CD4-positive, alpha-beta memory T cell (primary cell): ENCODE measurements around the gene FPGS. TPM values are rescaled to one million over a fixed set of nuclear protein-coding genes. Genes with fewer than 3 reads are reported as not detected.
A peak's percentile ranks its signal among the peaks of the same experiment; 100 is the strongest.

Source experiments
- CTCF ChIA-PET: fragments of 350-600 bp; sonication (Branson Sonifier 250); formaldehyde crosslinking; loops from one replicate; lab custom pipeline; 2021; ENCODE audit warnings: inconsistent platforms; ENCODE audit not compliant: partially characterized antibody; lab: Charles Lee
- POLR2A ChIA-PET: fragments of 350-600 bp; sonication (Branson Sonifier 250); formaldehyde crosslinking; loops from one replicate; lab custom pipeline; 2021; ENCODE audit not compliant: partially characterized antibody; lab: Charles Lee
- DNase-seq, 5 donors: peaks; one replicate each; pipeline versions ENCODE4 v3.0.0 to v3.0.0-alpha.2; 2020 to 2022; ENCODE audit warnings: mixed read lengths in 1 of 5
- H3K27ac ChIP-seq: one replicate; pipeline ENCODE4 v1.7.0; 2013; ENCODE audit warnings: low read depth, low read length
- H3K27me3 ChIP-seq: 2 replicates; pipeline ENCODE4 v1.7.0; 2013; ENCODE audit warnings: mild to moderate bottlenecking, low read length, moderate library complexity; ENCODE audit not compliant: insufficient read depth
- H3K36me3 ChIP-seq: 2 replicates; pipeline ENCODE4 v1.7.0; 2013; ENCODE audit warnings: mild to moderate bottlenecking, low read length, moderate library complexity; ENCODE audit not compliant: insufficient read depth
- H3K4me1 ChIP-seq: 2 replicates; pipeline ENCODE4 v1.7.0; 2013; ENCODE audit warnings: mild to moderate bottlenecking, low read length, moderate library complexity; ENCODE audit not compliant: insufficient read depth
- H3K4me3 ChIP-seq, 2 donors: one replicate each; pipeline ENCODE4 v1.7.0; 2013; ENCODE audit warnings: low read length in 2 of 2, mild to moderate bottlenecking in 1 of 2
- H3K9me3 ChIP-seq, 2 donors: one replicate each; pipeline ENCODE4 v1.7.0; 2013; ENCODE audit warnings: low read length in 2 of 2, control low read depth in 1 of 2; ENCODE audit not compliant: control insufficient read depth in 1 of 2
- H3K27ac Mint-ChIP-seq, 7 donors: one replicate each; pipeline ENCODE4 v1.8.0; 2020 to 2021; ENCODE audit warnings: mixed read lengths in 7 of 7, mild to moderate bottlenecking in 6 of 7, inconsistent platforms in 3 of 7, moderate library complexity in 3 of 7
- H3K27me3 Mint-ChIP-seq, 2 donors: one replicate each; pipeline ENCODE4 v1.8.0; 2020 to 2021; ENCODE audit warnings: mixed read lengths in 2 of 2
- H3K36me3 Mint-ChIP-seq, 2 donors: one replicate each; pipeline ENCODE4 v1.8.0; 2020 to 2021; ENCODE audit warnings: mixed read lengths in 2 of 2, inconsistent platforms in 1 of 2, mild to moderate bottlenecking in 1 of 2
- H3K4me1 Mint-ChIP-seq, 4 donors: one replicate each; pipeline ENCODE4 v1.8.0; 2020 to 2021; ENCODE audit warnings: mixed read lengths in 4 of 4, mild to moderate bottlenecking in 1 of 4
- H3K4me3 Mint-ChIP-seq, 8 donors: one replicate each; pipeline ENCODE4 v1.8.0; 2020 to 2021; ENCODE audit warnings: mixed read lengths in 8 of 8, mild to moderate bottlenecking in 7 of 8, moderate library complexity in 6 of 8, inconsistent platforms in 3 of 8
- H3K9me3 Mint-ChIP-seq, 8 donors: one replicate each; pipeline ENCODE4 v1.8.0; 2020 to 2021; ENCODE audit warnings: mixed read lengths in 8 of 8, mild to moderate bottlenecking in 5 of 8, inconsistent platforms in 3 of 8, moderate library complexity in 1 of 8
- intact Hi-C: fragments of 100-400 bp; cut with micrococcal nuclease; formaldehyde crosslinking; loops from one replicate; pipeline ENCODE4 v1.15.1; 2023
- polyA plus RNA-seq, 2 donors: library from polyadenylated mRNA; unstranded; fragments of 300-500 nt; fragmentation: Illumina TruSeq; gene quantifications; one replicate each; pipeline ENCODE4 v1.2.3, GENCODE V29; 2021
- total RNA-seq, 2 experiments: library from RNA; stranded (reverse); gene quantifications; one replicate each; pipeline ENCODE4 v1.2.3, GENCODE V29; 2021

The FPGS gene
- total and polyA plus RNA-seq, 4 experiments from 2014 or later: 49.4 to 101 (median 77.5) TPM

- peaks cover 0 to 23% (median 13%) of the 10 kb centered on the region in 8 donors for H3K9me3 Mint-ChIP-seq
- POLR2A ChIA-PET: interaction anchor here (1.2 to 1.5 kb wide), 3 partner anchors 17 to 68 kb away, joined by 3 to 4 read pairs (median 4); partner anchors contain the start of gene CDK9
- H3K4me1 Mint-ChIP-seq: peaks cover 6 to 38% (median 25%) of the 10 kb centered on the region in 4 donors
- H3K27me3 Mint-ChIP-seq: peaks cover 0 to 2% of the 10 kb centered on the region in 2 donors
- peak overlapping the region in 7 of 8 donors; percentile 40 to 90 (median 58) for H3K4me3 Mint-ChIP-seq
- Histone ChIP-seq H3K9me3 (peaks cover 0 to 16% of the 10 kb centered on the region in 2 donors), H3K36me3 (no peaks in the 10 kb centered on the region), H3K4me3 (no peak overlapping the region), H3K27me3 (no peaks in the 10 kb centered on the region), H3K4me1 (peaks cover 33% of the 10 kb centered on the region), H3K27ac (no peak overlapping the region)
- DNase-seq: no peak
- intact Hi-C loops: no loop called here
- CTCF ChIA-PET: interaction anchor here (0.8 to 4.4 kb wide), 5 partner anchors 10 to 89 kb away, joined by 3 to 21 read pairs (median 3); no protein-coding TSS in a partner anchor
- peaks cover 12 to 18% of the 10 kb centered on the region in 2 donors for H3K36me3 Mint-ChIP-seq
- peak overlapping the region in 4 of 7 donors; percentile 12 to 86 (median 40) for H3K27ac Mint-ChIP-seq
These were observed 50.1 kb downstream of the FPGS start for GRCh38 chr9:127852829-127853228.

- intact Hi-C loops: no loop called here
- ChIA-PET CTCF (interaction anchor here (0.9 to 4.4 kb wide), 4 partner anchors 10 to 59 kb away, joined by 3 to 21 read pairs (median 6); no protein-coding TSS in a partner anchor), POLR2A (interaction anchor here (0.9 to 1.5 kb wide), 7 partner anchors 10 to 77 kb away, joined by 3 to 8 read pairs (median 4); partner anchors contain the start of genes CDK9, FPGS and SH2D3C)
- DNase-seq: peak in 1 of 5 donors; percentile 10
- Histone ChIP-seq H3K4me1 (peaks cover 33% of the 10 kb centered on the region), H3K9me3 (peaks cover 0 to 16% of the 10 kb centered on the region in 2 donors), H3K36me3 (no peaks in the 10 kb centered on the region), H3K4me3 (peak overlapping the region; percentile 21 to 54), H3K27ac (peak overlapping the region; percentile 51), H3K27me3 (no peaks in the 10 kb centered on the region)
- Mint-ChIP-seq H3K36me3 (peaks cover 12 to 16% of the 10 kb centered on the region in 2 donors), H3K27me3 (peaks cover 0 to 2% of the 10 kb centered on the region in 2 donors), H3K9me3 (peaks cover 0 to 19% (median 12%) of the 10 kb centered on the region in 8 donors), H3K4me3 (peak overlapping the region; percentile 85 to 90 (median 88)), H3K4me1 (peaks cover 6 to 39% (median 26%) of the 10 kb centered on the region in 4 donors), H3K27ac (peak overlapping the region; percentile 47 to 94 (median 91))
These were observed 50.9 kb downstream of the FPGS start for GRCh38 chr9:127853312-127854183.

GRCh38 chr9:127854184-127854806 is 51.6 kb downstream of the FPGS start, which contains the start of gene ENG:
TSS of gene ENG (minus strand) at chr9:127854658. CDS start at chr9:127854355, 303 bp downstream.
- Histone ChIP-seq H3K27ac (peak within 1 kb of the TSS; percentile 51), H3K9me3 (peaks cover 0 to 10% of the 10 kb centered on the region in 2 donors), H3K27me3 (no peaks in the 10 kb centered on the region), H3K4me3 (peak within 1 kb of the TSS; percentile 21 to 54), H3K4me1 (peaks cover 33% of the 10 kb centered on the region), H3K36me3 (no peaks in the 10 kb centered on the region)
- intact Hi-C loops: no loop called here
- DNase-seq: peak in 1 of 5 donors; percentile 21
- Mint-ChIP-seq H3K27ac (peak within 1 kb of the TSS; percentile 57 to 94 (median 92)), H3K4me3 (peak within 1 kb of the TSS; percentile 85 to 90 (median 88)), H3K9me3 (peaks cover 0 to 12% (median 5%) of the 10 kb centered on the region in 8 donors), H3K4me1 (peaks cover 6 to 39% (median 26%) of the 10 kb centered on the region in 4 donors), H3K27me3 (peaks cover 0 to 2% of the 10 kb centered on the region in 2 donors), H3K36me3 (peaks cover 6 to 8% of the 10 kb centered on the region in 2 donors)
- POLR2A ChIA-PET: interaction anchor here (0.9 to 1.5 kb wide), 9 partner anchors 9 to 78 kb away, joined by 3 to 8 read pairs (median 4); partner anchors contain the start of genes CDK9, FPGS and SH2D3C
- CTCF ChIA-PET: interaction anchor here (2.4 to 4.4 kb wide), 2 partner anchors 10 to 15 kb away, joined by 6 to 21 read pairs; no protein-coding TSS in a partner anchor

- ChIA-PET POLR2A (interaction anchor here (0.9 to 2.0 kb wide), 9 partner anchors 8 to 79 kb away, joined by 3 to 8 read pairs (median 4); partner anchors contain the start of gene FPGS), CTCF (interaction anchor here (0.7 to 4.4 kb wide), 5 partner anchors 10 to 38 kb away, joined by 3 to 21 read pairs (median 3); no protein-coding TSS in a partner anchor)
- intact Hi-C loops: no loop called here
- H3K27me3 ChIP-seq: no peaks in the 10 kb centered on the region
- H3K4me1 ChIP-seq: peaks cover 33% of the 10 kb centered on the region
- Mint-ChIP-seq H3K4me1 (peaks cover 6 to 39% (median 26%) of the 10 kb centered on the region in 4 donors), H3K27ac (peak overlapping the region in 5 of 7 donors; percentile 37 to 88 (median 57)), H3K4me3 (peak overlapping the region in 7 of 8 donors; percentile 21 to 87 (median 39)), H3K9me3 (peaks cover 0 to 6% (median 2%) of the 10 kb centered on the region in 8 donors), H3K27me3 (peaks cover 0 to 2% of the 10 kb centered on the region in 2 donors), H3K36me3 (peaks cover 5% of the 10 kb centered on the region in 2 donors)
- no peaks in the 10 kb centered on the region for H3K36me3 ChIP-seq
- no peak overlapping the region for H3K27ac ChIP-seq
- H3K9me3 ChIP-seq: peaks cover 0 to 3% of the 10 kb centered on the region in 2 donors
- peak overlapping the region in 1 of 2 donors; percentile 6 for H3K4me3 ChIP-seq
- DNase-seq: no peak
These were observed 52.3 kb downstream of the FPGS start for GRCh38 chr9:127854960-127855359.

- peaks cover 36% of the 10 kb centered on the region for H3K4me1 ChIP-seq
- H3K36me3 Mint-ChIP-seq: peaks cover 2 to 4% of the 10 kb centered on the region in 2 donors
These were observed 52.8 kb downstream of the FPGS start for GRCh38 chr9:127855522-127855921.

GRCh38 chr9:127856094-127856728 is 53.5 kb downstream of the FPGS start:
- H3K27ac ChIP-seq: no peak overlapping the region
- Mint-ChIP-seq H3K27ac (peak overlapping the region; percentile 15 to 79 (median 69)), H3K4me3 (peak overlapping the region in 3 of 8 donors; percentile 27 to 50 (median 29)), H3K27me3 (peaks cover 0 to 2% of the 10 kb centered on the region in 2 donors), H3K9me3 (no peaks in the 10 kb centered on the region), H3K36me3 (peaks cover 0 to 2% of the 10 kb centered on the region in 2 donors), H3K4me1 (peaks cover 12 to 49% (median 28%) of the 10 kb centered on the region in 4 donors)
- no peaks in the 10 kb centered on the region for H3K27me3 ChIP-seq
- no peaks in the 10 kb centered on the region for H3K36me3 ChIP-seq
- H3K4me3 ChIP-seq: no peak overlapping the region
- DNase-seq: no peak
- peaks cover 43% of the 10 kb centered on the region for H3K4me1 ChIP-seq
- ChIA-PET POLR2A (interaction anchor here (0.6 to 2.0 kb wide), 7 partner anchors 17 to 168 kb away, joined by 3 to 6 read pairs (median 3); partner anchors contain the start of genes CDK9 and FPGS), CTCF (interaction anchor here (1.0 to 1.3 kb wide), 2 partner anchors 10 to 37 kb away, joined by 3 read pairs; no protein-coding TSS in a partner anchor)
- no peaks in the 10 kb centered on the region for H3K9me3 ChIP-seq
- intact Hi-C loops: no loop called here

More at GRCh38 chr9:127855522-127855921, 52.8 kb downstream of the FPGS start:
- H3K4me3 Mint-ChIP-seq: peak overlapping the region in 6 of 8 donors; percentile 12 to 69 (median 38)
- POLR2A ChIA-PET: interaction anchor here (0.6 to 2.0 kb wide), 8 partner anchors 10 to 71 kb away, joined by 3 to 6 read pairs (median 4); partner anchors contain the start of gene FPGS
- Histone ChIP-seq H3K27ac (no peak overlapping the region), H3K4me3 (no peak overlapping the region), H3K27me3 (no peaks in the 10 kb centered on the region), H3K36me3 (no peaks in the 10 kb centered on the region), H3K9me3 (no peaks in the 10 kb centered on the region)
- intact Hi-C loops: no loop called here
- H3K9me3 Mint-ChIP-seq: peaks cover 0 to 2% (median under 1%) of the 10 kb centered on the region in 8 donors
- peak overlapping the region in 6 of 7 donors; percentile 46 to 90 (median 72) for H3K27ac Mint-ChIP-seq
- peaks cover 0 to 2% of the 10 kb centered on the region in 2 donors for H3K27me3 Mint-ChIP-seq
- no peak for DNase-seq
- peaks cover 8 to 42% (median 26%) of the 10 kb centered on the region in 4 donors for H3K4me1 Mint-ChIP-seq
- CTCF ChIA-PET: interaction anchor here (0.7 to 4.4 kb wide), 5 partner anchors 9 to 38 kb away, joined by 3 to 21 read pairs (median 3); no protein-coding TSS in a partner anchor
